ENCODE results near the gene MTM1.

- no peak for TF ChIP-seq CTCF (conservative IDR thresholded peaks at IDR 0.05)
- TF ChIP-seq EZH2 (IDR thresholded peaks at IDR 0.05; ENCODE audit: low read depth), result no peak
Measured at GRCh38 chrX:150647331-150647730, 78.9 kb downstream of the MTM1 start.

All from PC-9 (cell line).